HepG2 (cell line): Measurements from ENCODE around the gene HES1. TPM values are rescaled to one million over a fixed set of nuclear protein-coding genes. Genes with fewer than 3 reads are reported as not detected.

ENCODE experiments used
- ATAD3A ChIP-seq: sonication (generic); formaldehyde crosslinking; IDR thresholded peaks from 2 replicates; pipeline ENCODE4 v1.4.0; 2020; ENCODE audit warnings: missing genetic modification reagents
- MED8 ChIP-seq: sonication (generic); formaldehyde crosslinking; IDR thresholded peaks from 2 replicates; pipeline ENCODE4 v1.8.1; 2023; ENCODE audit warnings: mild to moderate bottlenecking, missing genetic modification reagents; ENCODE audit not compliant: insufficient replicate concordance
- MTF2 ChIP-seq: sonication (generic); formaldehyde crosslinking; IDR thresholded peaks from 2 replicates; pipeline ENCODE4 v1.5.0; 2020; ENCODE audit warnings: missing genetic modification reagents, borderline replicate concordance
- RBFOX2 ChIP-seq: fragments of 200-400 bp; formaldehyde crosslinking; IDR thresholded peaks from 2 replicates; pipeline ENCODE4 v1.6.1; 2017; ENCODE audit warnings: low read depth, mild to moderate bottlenecking, low read length
- SKIL ChIP-seq: sonication (generic); formaldehyde crosslinking; IDR thresholded peaks from 2 replicates; pipeline ENCODE4 v1.8.0; 2022; ENCODE audit warnings: missing genetic modification reagents, mild to moderate bottlenecking, moderate library complexity, borderline replicate concordance
- TBX2 ChIP-seq: sonication (generic); formaldehyde crosslinking; IDR thresholded peaks from 2 replicates; pipeline ENCODE4 v1.5.0; 2020; ENCODE audit warnings: missing genetic modification reagents, mild to moderate bottlenecking, borderline replicate concordance
- THAP11 ChIP-seq: IDR thresholded peaks from 2 replicates; pipeline ENCODE4 v1.6.1; 2016; ENCODE audit warnings: missing biosample characterization, missing genetic modification reagents
- polyA plus RNA-seq, 8 experiments: library from polyadenylated mRNA; depleted of rRNA in 3 of 8; stranded (reverse) in 7 of 8; unstranded in 1 of 8; fragments of >200 nt; fragmentation: Illumina TruSeq in 4 of 8; extraction: Trizol in 4 of 8; gene quantifications; 2 replicates each; pipeline versions ENCODE4 v1.2.1 to v1.2.3, GENCODE V29; 2011 to 2016; ENCODE audit warnings: low read depth in 4 of 8, missing spikeins in 1 of 8, mixed read lengths in 1 of 8; ENCODE audit not compliant: insufficient read depth in 1 of 8
- total RNA-seq, 5 experiments: library from RNA; depleted of rRNA; stranded (reverse); fragments of >200 nt; fragmentation: Illumina TruSeq; extraction: Trizol; gene quantifications; 2 replicates each; pipeline ENCODE4 v1.2.3, GENCODE V29; 2016; ENCODE audit warnings: low read depth in 1 of 5
- TF ChIP-seq, protein P1 (sequence below): sonication (generic); formaldehyde crosslinking; IDR thresholded peaks from 2 replicates; pipeline ENCODE4 v1.9.0; 2021; ENCODE audit warnings: missing genetic modification reagents, borderline replicate concordance
- TF ChIP-seq, protein P2 (sequence below): sonication (generic); formaldehyde crosslinking; conservative IDR thresholded peaks from 2 replicates; pipeline ENCODE4 v1.4.0; 2020; ENCODE audit warnings: missing genetic modification reagents
- TF ChIP-seq, protein P3 (sequence below): sonication (generic); formaldehyde crosslinking; IDR thresholded peaks from 2 replicates; pipeline ENCODE4 v1.9.0; 2022; ENCODE audit warnings: missing genetic modification reagents, mild to moderate bottlenecking, borderline replicate concordance
- TF ChIP-seq, protein P4 (sequence below): IDR thresholded peaks from 2 replicates; pipeline ENCODE4 v1.6.1; 2016
- TF ChIP-seq, protein P5 (sequence below): IDR thresholded peaks from 2 replicates; pipeline ENCODE4 v1.6.1; 2016; ENCODE audit warnings: low read depth, borderline replicate concordance

The HES1 gene
- total and polyA plus RNA-seq, 2 of the 13 experiments (the other 11 are each of a cell fraction or from before 2014, with no cell fraction given), result 15.4 to 19.8 TPM

DNA sequence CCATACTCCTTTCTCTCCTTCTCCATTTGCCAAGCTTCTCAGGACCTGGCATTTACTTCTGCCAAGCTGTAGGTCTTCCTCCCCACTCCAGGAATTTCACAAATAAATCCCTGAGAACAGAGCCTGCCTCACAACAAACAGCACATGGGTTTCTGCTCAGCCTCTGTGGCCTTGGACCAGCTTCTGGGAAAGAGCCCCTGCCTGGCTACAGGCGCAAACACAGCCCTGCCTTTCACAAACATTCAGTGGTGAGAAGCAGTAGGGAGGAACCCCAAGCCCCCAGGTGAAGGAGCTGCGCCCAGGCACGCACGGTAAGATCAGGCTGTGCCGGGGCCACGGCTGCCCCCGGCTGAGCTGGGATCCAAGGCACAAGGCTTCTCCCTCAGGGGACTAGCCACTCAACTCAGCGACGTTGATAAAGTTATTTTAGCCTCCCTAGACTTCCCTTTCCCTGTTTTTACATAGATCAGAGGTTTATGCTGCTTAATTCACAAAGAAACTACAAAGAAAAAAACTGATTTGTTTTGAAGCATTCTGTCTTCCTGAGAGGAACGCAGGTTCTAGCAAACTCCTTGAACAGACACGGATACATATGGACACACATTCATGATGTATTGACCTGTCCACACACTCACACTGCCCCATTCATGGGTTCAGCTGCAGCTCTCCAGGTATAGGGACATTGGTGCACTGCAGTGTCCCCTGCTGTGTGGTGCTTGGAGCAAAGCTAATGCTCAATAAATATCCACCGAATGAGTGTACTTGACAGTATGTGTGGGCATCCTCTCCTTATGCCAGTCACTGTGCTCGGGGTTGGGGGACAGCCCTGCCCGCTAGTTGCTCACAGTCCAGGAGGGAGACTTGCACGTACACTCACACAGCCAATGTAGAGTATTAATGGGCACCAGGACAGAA lies 25.4 kb downstream of the HES1 start (continued):
- TF ChIP-seq SKIL (no peak), THAP11 (CRISPR knock-in tag) (0 out of 2 replicates have a peak, but pooled peaks have one; percentile 18), TBX2 (CRISPR knock-in tag) (peak; percentile 69), MED8 (CRISPR knock-in tag) (no peak), MTF2 (CRISPR knock-in tag) (no peak), RBFOX2 (no peak), ATAD3A (no peak)
- TF ChIP-seq, protein P1, sequence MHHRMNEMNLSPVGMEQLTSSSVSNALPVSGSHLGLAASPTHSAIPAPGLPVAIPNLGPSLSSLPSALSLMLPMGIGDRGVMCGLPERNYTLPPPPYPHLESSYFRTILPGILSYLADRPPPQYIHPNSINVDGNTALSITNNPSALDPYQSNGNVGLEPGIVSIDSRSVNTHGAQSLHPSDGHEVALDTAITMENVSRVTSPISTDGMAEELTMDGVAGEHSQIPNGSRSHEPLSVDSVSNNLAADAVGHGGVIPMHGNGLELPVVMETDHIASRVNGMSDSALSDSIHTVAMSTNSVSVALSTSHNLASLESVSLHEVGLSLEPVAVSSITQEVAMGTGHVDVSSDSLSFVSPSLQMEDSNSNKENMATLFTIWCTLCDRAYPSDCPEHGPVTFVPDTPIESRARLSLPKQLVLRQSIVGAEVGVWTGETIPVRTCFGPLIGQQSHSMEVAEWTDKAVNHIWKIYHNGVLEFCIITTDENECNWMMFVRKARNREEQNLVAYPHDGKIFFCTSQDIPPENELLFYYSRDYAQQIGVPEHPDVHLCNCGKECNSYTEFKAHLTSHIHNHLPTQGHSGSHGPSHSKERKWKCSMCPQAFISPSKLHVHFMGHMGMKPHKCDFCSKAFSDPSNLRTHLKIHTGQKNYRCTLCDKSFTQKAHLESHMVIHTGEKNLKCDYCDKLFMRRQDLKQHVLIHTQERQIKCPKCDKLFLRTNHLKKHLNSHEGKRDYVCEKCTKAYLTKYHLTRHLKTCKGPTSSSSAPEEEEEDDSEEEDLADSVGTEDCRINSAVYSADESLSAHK (CRISPR knock-in tag), result no peak
- TF ChIP-seq, protein P2, sequence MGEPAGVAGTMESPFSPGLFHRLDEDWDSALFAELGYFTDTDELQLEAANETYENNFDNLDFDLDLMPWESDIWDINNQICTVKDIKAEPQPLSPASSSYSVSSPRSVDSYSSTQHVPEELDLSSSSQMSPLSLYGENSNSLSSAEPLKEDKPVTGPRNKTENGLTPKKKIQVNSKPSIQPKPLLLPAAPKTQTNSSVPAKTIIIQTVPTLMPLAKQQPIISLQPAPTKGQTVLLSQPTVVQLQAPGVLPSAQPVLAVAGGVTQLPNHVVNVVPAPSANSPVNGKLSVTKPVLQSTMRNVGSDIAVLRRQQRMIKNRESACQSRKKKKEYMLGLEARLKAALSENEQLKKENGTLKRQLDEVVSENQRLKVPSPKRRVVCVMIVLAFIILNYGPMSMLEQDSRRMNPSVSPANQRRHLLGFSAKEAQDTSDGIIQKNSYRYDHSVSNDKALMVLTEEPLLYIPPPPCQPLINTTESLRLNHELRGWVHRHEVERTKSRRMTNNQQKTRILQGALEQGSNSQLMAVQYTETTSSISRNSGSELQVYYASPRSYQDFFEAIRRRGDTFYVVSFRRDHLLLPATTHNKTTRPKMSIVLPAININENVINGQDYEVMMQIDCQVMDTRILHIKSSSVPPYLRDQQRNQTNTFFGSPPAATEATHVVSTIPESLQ, result no peak
- TF ChIP-seq, protein P3, sequence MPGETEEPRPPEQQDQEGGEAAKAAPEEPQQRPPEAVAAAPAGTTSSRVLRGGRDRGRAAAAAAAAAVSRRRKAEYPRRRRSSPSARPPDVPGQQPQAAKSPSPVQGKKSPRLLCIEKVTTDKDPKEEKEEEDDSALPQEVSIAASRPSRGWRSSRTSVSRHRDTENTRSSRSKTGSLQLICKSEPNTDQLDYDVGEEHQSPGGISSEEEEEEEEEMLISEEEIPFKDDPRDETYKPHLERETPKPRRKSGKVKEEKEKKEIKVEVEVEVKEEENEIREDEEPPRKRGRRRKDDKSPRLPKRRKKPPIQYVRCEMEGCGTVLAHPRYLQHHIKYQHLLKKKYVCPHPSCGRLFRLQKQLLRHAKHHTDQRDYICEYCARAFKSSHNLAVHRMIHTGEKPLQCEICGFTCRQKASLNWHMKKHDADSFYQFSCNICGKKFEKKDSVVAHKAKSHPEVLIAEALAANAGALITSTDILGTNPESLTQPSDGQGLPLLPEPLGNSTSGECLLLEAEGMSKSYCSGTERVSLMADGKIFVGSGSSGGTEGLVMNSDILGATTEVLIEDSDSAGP (CRISPR knock-in tag), result peak; percentile 46; the same call in 1 of the 2 replicates
- TF ChIP-seq, protein P4, sequence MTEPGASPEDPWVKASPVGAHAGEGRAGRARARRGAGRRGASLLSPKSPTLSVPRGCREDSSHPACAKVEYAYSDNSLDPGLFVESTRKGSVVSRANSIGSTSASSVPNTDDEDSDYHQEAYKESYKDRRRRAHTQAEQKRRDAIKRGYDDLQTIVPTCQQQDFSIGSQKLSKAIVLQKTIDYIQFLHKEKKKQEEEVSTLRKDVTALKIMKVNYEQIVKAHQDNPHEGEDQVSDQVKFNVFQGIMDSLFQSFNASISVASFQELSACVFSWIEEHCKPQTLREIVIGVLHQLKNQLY (CRISPR knock-in tag), result no peak
- TF ChIP-seq, protein P5, sequence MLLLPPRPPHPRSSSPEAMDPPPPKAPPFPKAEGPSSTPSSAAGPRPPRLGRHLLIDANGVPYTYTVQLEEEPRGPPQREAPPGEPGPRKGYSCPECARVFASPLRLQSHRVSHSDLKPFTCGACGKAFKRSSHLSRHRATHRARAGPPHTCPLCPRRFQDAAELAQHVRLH (CRISPR knock-in tag), result no peak
